ENCODE data around the gene UIMC1.
"Not testable (repeated sequence)": the region's sequence is repeated elsewhere in the genome, so short reads cannot be mapped to it uniquely, and the experiment has no call there.

DNA sequence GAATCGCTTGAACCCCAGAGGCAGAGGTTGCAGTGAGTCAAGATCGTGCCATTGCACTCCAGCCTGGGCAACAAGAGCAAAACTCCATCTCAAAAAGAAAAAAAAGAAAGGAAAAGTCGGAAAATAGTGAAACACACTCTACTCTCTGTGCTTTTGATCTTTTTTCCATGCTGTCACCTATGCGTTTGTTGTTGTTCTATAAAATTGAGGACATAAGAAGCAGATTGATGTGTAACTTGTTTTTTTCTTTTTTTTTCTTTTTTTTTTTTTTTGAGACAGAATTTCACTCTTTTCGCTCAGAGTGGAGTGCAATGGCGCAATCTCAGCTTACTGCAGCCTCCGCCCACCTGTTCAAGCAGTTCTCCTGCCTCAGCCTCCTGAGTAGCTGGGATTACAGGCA lies 42.0 kb upstream of the UIMC1 start:
- TF ChIP-seq, protein P1, sequence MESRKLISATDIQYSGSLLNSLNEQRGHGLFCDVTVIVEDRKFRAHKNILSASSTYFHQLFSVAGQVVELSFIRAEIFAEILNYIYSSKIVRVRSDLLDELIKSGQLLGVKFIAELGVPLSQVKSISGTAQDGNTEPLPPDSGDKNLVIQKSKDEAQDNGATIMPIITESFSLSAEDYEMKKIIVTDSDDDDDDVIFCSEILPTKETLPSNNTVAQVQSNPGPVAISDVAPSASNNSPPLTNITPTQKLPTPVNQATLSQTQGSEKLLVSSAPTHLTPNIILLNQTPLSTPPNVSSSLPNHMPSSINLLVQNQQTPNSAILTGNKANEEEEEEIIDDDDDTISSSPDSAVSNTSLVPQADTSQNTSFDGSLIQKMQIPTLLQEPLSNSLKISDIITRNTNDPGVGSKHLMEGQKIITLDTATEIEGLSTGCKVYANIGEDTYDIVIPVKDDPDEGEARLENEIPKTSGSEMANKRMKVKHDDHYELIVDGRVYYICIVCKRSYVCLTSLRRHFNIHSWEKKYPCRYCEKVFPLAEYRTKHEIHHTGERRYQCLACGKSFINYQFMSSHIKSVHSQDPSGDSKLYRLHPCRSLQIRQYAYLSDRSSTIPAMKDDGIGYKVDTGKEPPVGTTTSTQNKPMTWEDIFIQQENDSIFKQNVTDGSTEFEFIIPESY (CRISPR knock-in tag; IDR thresholded peaks at IDR 0.05): not testable (repeated sequence)
- not testable (repeated sequence) for TF ChIP-seq ZNF776 (CRISPR knock-in tag; IDR thresholded peaks at IDR 0.05); PTBP1 (IDR thresholded peaks at IDR 0.05; ENCODE audit: low read depth, low read length, poor library complexity, severe bottlenecking); SETDB1 (CRISPR knock-in tag; IDR thresholded peaks at IDR 0.05; ENCODE audit: borderline replicate concordance)
- TF ChIP-seq, protein P2, sequence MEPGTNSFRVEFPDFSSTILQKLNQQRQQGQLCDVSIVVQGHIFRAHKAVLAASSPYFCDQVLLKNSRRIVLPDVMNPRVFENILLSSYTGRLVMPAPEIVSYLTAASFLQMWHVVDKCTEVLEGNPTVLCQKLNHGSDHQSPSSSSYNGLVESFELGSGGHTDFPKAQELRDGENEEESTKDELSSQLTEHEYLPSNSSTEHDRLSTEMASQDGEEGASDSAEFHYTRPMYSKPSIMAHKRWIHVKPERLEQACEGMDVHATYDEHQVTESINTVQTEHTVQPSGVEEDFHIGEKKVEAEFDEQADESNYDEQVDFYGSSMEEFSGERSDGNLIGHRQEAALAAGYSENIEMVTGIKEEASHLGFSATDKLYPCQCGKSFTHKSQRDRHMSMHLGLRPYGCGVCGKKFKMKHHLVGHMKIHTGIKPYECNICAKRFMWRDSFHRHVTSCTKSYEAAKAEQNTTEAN (CRISPR knock-in tag; conservative IDR thresholded peaks at IDR 0.05): not testable (repeated sequence)
